ENCODE measurements around the gene RNF207.

RNF207 gene

DNA sequence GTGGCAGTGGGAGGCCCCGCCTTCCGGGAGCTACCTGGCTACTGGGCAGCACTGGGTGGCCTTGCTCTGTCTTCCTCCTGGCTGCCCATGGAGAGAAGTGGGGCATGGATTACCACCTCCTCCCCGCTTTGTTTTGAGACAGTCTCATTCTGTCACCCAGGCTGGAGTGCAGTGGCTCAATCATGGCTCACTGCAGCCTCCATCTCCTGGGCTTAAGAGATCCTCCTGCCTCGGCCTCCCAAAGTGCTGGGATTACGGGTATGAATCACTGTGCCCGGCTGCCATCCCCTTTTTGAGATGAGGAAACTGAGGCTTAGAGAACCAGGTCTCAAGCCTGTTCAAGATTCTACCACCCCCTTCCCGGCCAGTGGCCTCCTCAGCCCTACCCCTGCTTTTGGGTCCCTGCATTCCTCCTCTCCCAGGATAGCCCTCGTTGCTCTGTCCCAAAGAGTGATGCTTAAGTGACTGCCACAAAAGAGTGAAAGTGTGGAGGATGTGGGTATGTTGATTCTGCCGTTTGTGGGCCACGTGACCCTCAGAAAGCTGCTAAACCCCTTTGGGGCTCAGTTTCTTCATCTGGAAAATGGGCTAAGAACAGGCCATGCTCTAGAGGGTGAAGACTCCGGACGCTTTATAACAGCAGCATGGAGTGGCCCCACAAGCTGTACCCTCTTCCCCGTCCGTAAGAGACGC is 45.9 kb downstream of the RNF207 start:
- H3K36me3 ChIP-seq (ENCODE audit: control insufficient read depth in 2 of 2, insufficient read depth in 1 of 2, low read length in 2 of 2): peaks cover 0 to 13% of the 10 kb centered on the region in 2 experiments; a peak in 1 of 3 replicates
- H3K9me3 ChIP-seq (ENCODE audit: control insufficient read depth, insufficient read depth, low read depth, low read length): no peaks in the 10 kb centered on the region
- H3K4me1 ChIP-seq (ENCODE audit: control insufficient read depth, insufficient read depth, low read length): no peaks in the 10 kb centered on the region
- no peak for TF ChIP-seq ZBTB20 (tag by site-specific recombination; IDR thresholded peaks at IDR 0.05)
- TF ChIP-seq, protein P1, sequence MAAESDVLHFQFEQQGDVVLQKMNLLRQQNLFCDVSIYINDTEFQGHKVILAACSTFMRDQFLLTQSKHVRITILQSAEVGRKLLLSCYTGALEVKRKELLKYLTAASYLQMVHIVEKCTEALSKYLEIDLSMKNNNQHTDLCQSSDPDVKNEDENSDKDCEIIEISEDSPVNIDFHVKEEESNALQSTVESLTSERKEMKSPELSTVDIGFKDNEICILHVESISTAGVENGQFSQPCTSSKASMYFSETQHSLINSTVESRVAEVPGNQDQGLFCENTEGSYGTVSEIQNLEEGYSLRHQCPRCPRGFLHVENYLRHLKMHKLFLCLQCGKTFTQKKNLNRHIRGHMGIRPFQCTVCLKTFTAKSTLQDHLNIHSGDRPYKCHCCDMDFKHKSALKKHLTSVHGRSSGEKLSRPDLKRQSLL (tag by site-specific recombination; IDR thresholded peaks at IDR 0.05): peak; percentile 85
- ChIA-PET CTCF (interaction anchor here (0.5 to 9.2 kb wide), 5 partner anchors 13 to 186 kb away, joined by 3 to 181 read pairs (median 3); no protein-coding TSS in a partner anchor), POLR2A (no interaction called here)
- no peak overlapping the region for H3K27ac ChIP-seq (ENCODE audit: extremely low read depth, low read depth, low read length)
- H3K4me3 ChIP-seq (ENCODE audit: low read depth, low read length): no peak overlapping the region

DNA sequence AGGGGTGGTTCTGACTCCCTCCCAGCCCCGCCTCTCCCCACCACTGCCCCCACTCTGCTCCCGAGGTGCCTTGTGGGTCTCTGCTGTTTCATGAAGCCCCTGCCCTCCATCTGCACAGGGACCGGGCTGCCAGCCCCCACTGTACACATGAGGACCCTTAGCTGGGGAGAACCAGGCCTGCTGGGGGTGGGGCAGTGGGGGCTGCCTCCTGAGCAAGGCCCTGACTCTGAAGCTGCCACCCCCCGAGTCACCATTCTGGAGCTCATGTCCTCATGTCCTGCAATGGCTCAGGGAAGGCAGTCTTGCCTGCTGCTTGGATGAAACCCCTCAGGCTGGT is 46.4 kb downstream of the RNF207 start:
- TF ChIP-seq OSR2 (tag by site-specific recombination; IDR thresholded peaks at IDR 0.05) (no peak), GLIS2 (tag by site-specific recombination; IDR thresholded peaks at IDR 0.05) (peak; percentile 56), GFI1B (tag by site-specific recombination; IDR thresholded peaks at IDR 0.05) (no peak)
- H3K36me3 ChIP-seq (ENCODE audit: control insufficient read depth in 2 of 2, insufficient read depth in 1 of 2, low read length in 2 of 2): peaks cover 0 to 13% of the 10 kb centered on the region in 2 experiments; a peak in 1 of 3 replicates
- CTCF ChIA-PET: interaction anchor here (1.1 to 9.2 kb wide), 4 partner anchors 13 to 186 kb away, joined by 3 to 181 read pairs (median 4); no protein-coding TSS in a partner anchor
- H3K9me3 ChIP-seq (ENCODE audit: control insufficient read depth, insufficient read depth, low read depth, low read length): no peaks in the 10 kb centered on the region
- POLR2A ChIA-PET: interaction anchor here (0.6 kb wide), 1 partner anchor 44 kb away, joined by 4 read pairs; no protein-coding TSS in a partner anchor
- no peak overlapping the region for H3K27ac ChIP-seq (ENCODE audit: extremely low read depth, low read depth, low read length)
- H3K4me3 ChIP-seq (ENCODE audit: low read depth, low read length): no peak overlapping the region
- no peaks in the 10 kb centered on the region for H3K4me1 ChIP-seq (ENCODE audit: control insufficient read depth, insufficient read depth, low read length)

DNA sequence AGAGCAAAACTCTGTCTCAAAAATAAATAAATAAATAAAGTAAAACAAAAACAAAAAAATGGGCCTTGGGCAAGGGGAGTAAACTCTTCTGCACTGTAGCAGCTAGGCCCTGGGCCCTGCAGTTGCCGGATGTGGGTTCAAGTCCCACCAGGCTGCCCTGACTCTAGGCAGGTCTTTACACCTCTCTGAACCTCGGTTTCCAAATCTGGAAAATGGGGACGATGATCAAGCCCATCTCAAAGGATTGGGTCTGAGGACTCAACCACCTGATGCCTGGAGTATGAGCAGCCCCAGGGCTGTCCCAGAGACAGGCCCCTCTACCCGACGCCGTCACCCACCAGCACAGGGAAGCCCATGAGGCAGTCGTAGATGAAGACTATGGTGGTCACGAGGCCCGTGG is 47.5 kb downstream of the RNF207 start:
- H3K36me3 ChIP-seq (ENCODE audit: control insufficient read depth in 2 of 2, insufficient read depth in 1 of 2, low read length in 2 of 2): peaks cover 0 to 13% of the 10 kb centered on the region in 2 experiments; a peak in 1 of 3 replicates
- TF ChIP-seq ZNF184 (tag by site-specific recombination; IDR thresholded peaks at IDR 0.05): no peak
- no peak for TF ChIP-seq ZNF707 (tag by site-specific recombination; IDR thresholded peaks at IDR 0.05)
- TF ChIP-seq ZBTB20 (tag by site-specific recombination; IDR thresholded peaks at IDR 0.05): no peak
- TF ChIP-seq, protein P2, sequence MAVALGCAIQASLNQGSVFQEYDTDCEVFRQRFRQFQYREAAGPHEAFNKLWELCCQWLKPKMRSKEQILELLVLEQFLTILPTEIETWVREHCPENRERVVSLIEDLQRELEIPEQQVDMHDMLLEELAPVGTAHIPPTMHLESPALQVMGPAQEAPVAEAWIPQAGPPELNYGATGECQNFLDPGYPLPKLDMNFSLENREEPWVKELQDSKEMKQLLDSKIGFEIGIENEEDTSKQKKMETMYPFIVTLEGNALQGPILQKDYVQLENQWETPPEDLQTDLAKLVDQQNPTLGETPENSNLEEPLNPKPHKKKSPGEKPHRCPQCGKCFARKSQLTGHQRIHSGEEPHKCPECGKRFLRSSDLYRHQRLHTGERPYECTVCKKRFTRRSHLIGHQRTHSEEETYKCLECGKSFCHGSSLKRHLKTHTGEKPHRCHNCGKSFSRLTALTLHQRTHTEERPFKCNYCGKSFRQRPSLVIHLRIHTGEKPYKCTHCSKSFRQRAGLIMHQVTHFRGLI (tag by site-specific recombination; IDR thresholded peaks at IDR 0.05): no peak
- TF ChIP-seq ZNF596 (tag by site-specific recombination; IDR thresholded peaks at IDR 0.05): no peak
- TF ChIP-seq ZNF843 (tag by site-specific recombination; IDR thresholded peaks at IDR 0.05): no peak
- no peak for TF ChIP-seq ZNF658 (tag by site-specific recombination; IDR thresholded peaks at IDR 0.05)
- TF ChIP-seq ZNF354C (tag by site-specific recombination; IDR thresholded peaks at IDR 0.05; ENCODE audit: borderline replicate concordance, low read depth): no peak
- TF ChIP-seq, protein P3, sequence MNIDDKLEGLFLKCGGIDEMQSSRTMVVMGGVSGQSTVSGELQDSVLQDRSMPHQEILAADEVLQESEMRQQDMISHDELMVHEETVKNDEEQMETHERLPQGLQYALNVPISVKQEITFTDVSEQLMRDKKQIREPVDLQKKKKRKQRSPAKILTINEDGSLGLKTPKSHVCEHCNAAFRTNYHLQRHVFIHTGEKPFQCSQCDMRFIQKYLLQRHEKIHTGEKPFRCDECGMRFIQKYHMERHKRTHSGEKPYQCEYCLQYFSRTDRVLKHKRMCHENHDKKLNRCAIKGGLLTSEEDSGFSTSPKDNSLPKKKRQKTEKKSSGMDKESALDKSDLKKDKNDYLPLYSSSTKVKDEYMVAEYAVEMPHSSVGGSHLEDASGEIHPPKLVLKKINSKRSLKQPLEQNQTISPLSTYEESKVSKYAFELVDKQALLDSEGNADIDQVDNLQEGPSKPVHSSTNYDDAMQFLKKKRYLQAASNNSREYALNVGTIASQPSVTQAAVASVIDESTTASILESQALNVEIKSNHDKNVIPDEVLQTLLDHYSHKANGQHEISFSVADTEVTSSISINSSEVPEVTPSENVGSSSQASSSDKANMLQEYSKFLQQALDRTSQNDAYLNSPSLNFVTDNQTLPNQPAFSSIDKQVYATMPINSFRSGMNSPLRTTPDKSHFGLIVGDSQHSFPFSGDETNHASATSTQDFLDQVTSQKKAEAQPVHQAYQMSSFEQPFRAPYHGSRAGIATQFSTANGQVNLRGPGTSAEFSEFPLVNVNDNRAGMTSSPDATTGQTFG (tag by site-specific recombination; IDR thresholded peaks at IDR 0.05; ENCODE audit: borderline replicate concordance): no peak
- TF ChIP-seq IKZF3 (tag by site-specific recombination; IDR thresholded peaks at IDR 0.05): no peak
- no peak for TF ChIP-seq TRIM28 (IDR thresholded peaks at IDR 0.05; ENCODE audit: borderline replicate concordance, low read length)
- TF ChIP-seq ZNF146 (tag by site-specific recombination; IDR thresholded peaks at IDR 0.05): no peak
- TF ChIP-seq, protein P4, sequence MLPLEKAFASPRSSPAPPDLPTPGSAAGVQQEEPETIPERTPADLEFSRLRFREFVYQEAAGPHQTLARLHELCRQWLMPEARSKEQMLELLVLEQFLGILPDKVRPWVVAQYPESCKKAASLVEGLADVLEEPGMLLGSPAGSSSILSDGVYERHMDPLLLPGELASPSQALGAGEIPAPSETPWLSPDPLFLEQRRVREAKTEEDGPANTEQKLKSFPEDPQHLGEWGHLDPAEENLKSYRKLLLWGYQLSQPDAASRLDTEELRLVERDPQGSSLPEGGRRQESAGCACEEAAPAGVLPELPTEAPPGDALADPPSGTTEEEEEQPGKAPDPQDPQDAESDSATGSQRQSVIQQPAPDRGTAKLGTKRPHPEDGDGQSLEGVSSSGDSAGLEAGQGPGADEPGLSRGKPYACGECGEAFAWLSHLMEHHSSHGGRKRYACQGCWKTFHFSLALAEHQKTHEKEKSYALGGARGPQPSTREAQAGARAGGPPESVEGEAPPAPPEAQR (tag by site-specific recombination; IDR thresholded peaks at IDR 0.05): no peak
- TF ChIP-seq, protein P5, sequence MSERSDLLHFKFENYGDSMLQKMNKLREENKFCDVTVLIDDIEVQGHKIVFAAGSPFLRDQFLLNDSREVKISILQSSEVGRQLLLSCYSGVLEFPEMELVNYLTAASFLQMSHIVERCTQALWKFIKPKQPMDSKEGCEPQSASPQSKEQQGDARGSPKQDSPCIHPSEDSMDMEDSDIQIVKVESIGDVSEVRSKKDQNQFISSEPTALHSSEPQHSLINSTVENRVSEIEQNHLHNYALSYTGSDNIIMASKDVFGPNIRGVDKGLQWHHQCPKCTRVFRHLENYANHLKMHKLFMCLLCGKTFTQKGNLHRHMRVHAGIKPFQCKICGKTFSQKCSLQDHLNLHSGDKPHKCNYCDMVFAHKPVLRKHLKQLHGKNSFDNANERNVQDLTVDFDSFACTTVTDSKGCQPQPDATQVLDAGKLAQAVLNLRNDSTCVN (tag by site-specific recombination; optimal IDR thresholded peaks at IDR 0.05): no peak
- TF ChIP-seq HOXA7 (CRISPR knock-in tag; IDR thresholded peaks at IDR 0.05; ENCODE audit: borderline replicate concordance): no peak
- H3K27ac ChIP-seq (ENCODE audit: extremely low read depth, low read depth, low read length): no peak overlapping the region
- ChIA-PET POLR2A (no interaction called here), CTCF (interaction anchor here (0.7 to 9.2 kb wide), 2 partner anchors 87 to 201 kb away, joined by 5 to 181 read pairs; no protein-coding TSS in a partner anchor)
- no peak overlapping the region for H3K4me3 ChIP-seq (ENCODE audit: low read depth, low read length)
- no peaks in the 10 kb centered on the region for H3K4me1 ChIP-seq (ENCODE audit: control insufficient read depth, insufficient read depth, low read length)
- H3K9me3 ChIP-seq (ENCODE audit: control insufficient read depth, insufficient read depth, low read depth, low read length): no peaks in the 10 kb centered on the region

Measured in HEK293 (cell line).